Measurements from ENCODE around the gene STAG1.

- no peak for TF ChIP-seq CTCF (IDR thresholded peaks at IDR 0.05; ENCODE audit: insufficient read depth, low read length, poor library complexity, severe bottlenecking)
- TF ChIP-seq EZH2phosphoT487 (conservative IDR thresholded peaks at IDR 0.05; ENCODE audit: low read length): no peak
Observed at GRCh38 chr3:136495213-136495612, 257.0 kb downstream of the STAG1 start.

Data from SU-DHL-6 (cell line).